H9 (cell line): ENCODE measurements around the gene SOX8. TPM values are rescaled to one million over a fixed set of nuclear protein-coding genes. Genes with fewer than 3 reads are reported as not detected.
A peak's percentile ranks its signal among the peaks of the same experiment; 100 is the strongest.

Source experiments
- DNase-seq: peaks from one replicate; pipeline ENCODE4 v3.0.0-alpha.2; 2017
- H2AFZ ChIP-seq: one replicate; pipeline ENCODE4 v1.6.1; 2013; ENCODE audit warnings: mild to moderate bottlenecking, low read length, control low read depth, moderate library complexity
- H2AK5ac ChIP-seq: 2 replicates; pipeline ENCODE4 v1.6.1; 2013; ENCODE audit warnings: low read length, control low read depth, mixed read lengths; ENCODE audit not compliant: insufficient read length
- H2BK120ac ChIP-seq: one replicate; pipeline ENCODE4 v1.6.1; 2013; ENCODE audit warnings: low read depth, mild to moderate bottlenecking, low read length, control low read depth, inconsistent platforms; ENCODE audit not compliant: poor library complexity, severe bottlenecking
- H2BK12ac ChIP-seq: 2 replicates; pipeline ENCODE4 v1.6.1; 2013; ENCODE audit warnings: low read length, control low read depth, mixed read lengths, low read depth; ENCODE audit not compliant: insufficient read length
- H2BK15ac ChIP-seq: 2 replicates; pipeline ENCODE4 v1.6.1; 2013; ENCODE audit warnings: low read depth, low read length, control low read depth
- H2BK20ac ChIP-seq: one replicate; pipeline ENCODE4 v1.6.1; 2013; ENCODE audit warnings: low read depth, mild to moderate bottlenecking, low read length, control low read depth, inconsistent platforms; ENCODE audit not compliant: poor library complexity, severe bottlenecking
- H2BK5ac ChIP-seq: 2 replicates; pipeline ENCODE4 v1.6.1; 2013; ENCODE audit warnings: low read length, control low read depth, mixed read lengths; ENCODE audit not compliant: insufficient read length
- H3K14ac ChIP-seq: 2 replicates; pipeline ENCODE4 v1.6.1; 2013; ENCODE audit warnings: low read length, control low read depth; ENCODE audit not compliant: insufficient read depth
- H3K18ac ChIP-seq: 2 replicates; pipeline ENCODE4 v1.6.1; 2013; ENCODE audit warnings: low read depth, mild to moderate bottlenecking, mixed read lengths, low read length, control low read depth; ENCODE audit not compliant: insufficient read length
- H3K23ac ChIP-seq: 2 replicates; pipeline ENCODE4 v1.6.1; 2013; ENCODE audit warnings: low read length, control low read depth, mixed read lengths, low read depth; ENCODE audit not compliant: insufficient read length
- H3K23me2 ChIP-seq: 2 replicates; pipeline ENCODE4 v1.6.1; 2013; ENCODE audit warnings: low read depth, mild to moderate bottlenecking, mixed read lengths, low read length, control low read depth; ENCODE audit not compliant: insufficient read length, poor library complexity, severe bottlenecking
- H3K27ac ChIP-seq: 2 replicates; pipeline ENCODE4 v1.5.1; 2013; ENCODE audit warnings: low read length, control low read depth, mixed read lengths, low read depth; ENCODE audit not compliant: insufficient read length
- H3K27me3 ChIP-seq: 2 replicates; pipeline ENCODE4 v1.6.1; 2013; ENCODE audit warnings: low read length, control low read depth, inconsistent platforms; ENCODE audit not compliant: insufficient read depth
- H3K4ac ChIP-seq: 2 replicates; pipeline ENCODE4 v1.6.1; 2013; ENCODE audit warnings: low read depth, mild to moderate bottlenecking, control low read depth, inconsistent platforms, low read length, moderate library complexity
- H3K4me1 ChIP-seq: 2 replicates; pipeline ENCODE4 v1.6.1; 2013; ENCODE audit warnings: low read length, control low read depth, inconsistent platforms; ENCODE audit not compliant: insufficient read depth
- H3K4me2 ChIP-seq: 2 replicates; pipeline ENCODE4 v1.6.1; 2013; ENCODE audit warnings: low read length, control low read depth, mixed read lengths; ENCODE audit not compliant: insufficient read length, insufficient read depth
- H3K56ac ChIP-seq: 2 replicates; pipeline ENCODE4 v1.6.1; 2013; ENCODE audit warnings: low read depth, mild to moderate bottlenecking, mixed read lengths, low read length, control low read depth; ENCODE audit not compliant: insufficient read length
- H3K79me1 ChIP-seq: 2 replicates; pipeline ENCODE4 v1.6.1; 2013; ENCODE audit warnings: low read depth, mild to moderate bottlenecking, moderate library complexity, low read length, control low read depth, inconsistent platforms; ENCODE audit not compliant: insufficient read depth, poor library complexity, severe bottlenecking
- H3K79me2 ChIP-seq: 2 replicates; pipeline ENCODE4 v1.6.1; 2013; ENCODE audit warnings: low read length, control low read depth, inconsistent platforms; ENCODE audit not compliant: insufficient read depth
- H3K9ac ChIP-seq: 2 replicates; pipeline ENCODE4 v1.6.1; 2013; ENCODE audit warnings: low read length, control low read depth, mixed read lengths; ENCODE audit not compliant: insufficient read length; ENCODE audit errors: extremely low read depth
- H3K9me3 ChIP-seq: one replicate; pipeline ENCODE4 v1.6.1; 2013; ENCODE audit warnings: low read depth, low read length, inconsistent platforms; ENCODE audit not compliant: control insufficient read depth
- H3T11ph ChIP-seq: one replicate; pipeline ENCODE4 v1.6.1; 2013; ENCODE audit warnings: mild to moderate bottlenecking, low read length, control low read depth, inconsistent platforms
- H4K20me1 ChIP-seq: one replicate; pipeline ENCODE4 v1.6.1; 2013; ENCODE audit not compliant: control insufficient read depth, insufficient read length, insufficient read depth
- H4K5ac ChIP-seq: 2 replicates; pipeline ENCODE4 v1.6.1; 2013; ENCODE audit warnings: low read depth, mild to moderate bottlenecking, mixed read lengths, low read length, control low read depth; ENCODE audit not compliant: insufficient read length
- H4K8ac ChIP-seq: replicated peaks from 2 replicates; pipeline ENCODE4 v1.6.1; 2013; ENCODE audit warnings: low read length, control low read depth, mixed read lengths, low read depth; ENCODE audit not compliant: insufficient read length
- H4K91ac ChIP-seq: 2 replicates; pipeline ENCODE4 v1.6.1; 2013; ENCODE audit warnings: low read depth, mild to moderate bottlenecking, moderate library complexity, mixed read lengths, low read length, control low read depth; ENCODE audit not compliant: insufficient read length
- H3K27ac Mint-ChIP-seq, 3 experiments: 2 replicates in 2 of 3; 3 replicates in 1 of 3; pipeline ENCODE4 v1.8.0; 2020 to 2021; ENCODE audit warnings: mixed read lengths in 3 of 3, mild to moderate bottlenecking in 1 of 3, moderate library complexity in 1 of 3
- H3K27me3 Mint-ChIP-seq: 2 replicates; pipeline ENCODE4 v1.8.0; 2021; ENCODE audit warnings: low read depth, mild to moderate bottlenecking, moderate library complexity, mixed read lengths
- H3K36me3 Mint-ChIP-seq, 3 experiments: 2 replicates in 2 of 3; 3 replicates in 1 of 3; pipeline ENCODE4 v1.8.0; 2020 to 2021; ENCODE audit warnings: low read depth in 3 of 3, mixed read lengths in 3 of 3; ENCODE audit not compliant: insufficient read depth in 1 of 3
- H3K4me1 Mint-ChIP-seq, 2 experiments: 2 replicates each; pipeline ENCODE4 v1.8.0; 2020; ENCODE audit warnings: mixed read lengths in 2 of 2
- H3K4me3 Mint-ChIP-seq, 2 experiments: 2 replicates in 1 of 2; 3 replicates in 1 of 2; pipeline ENCODE4 v1.8.0; 2020 to 2021; ENCODE audit warnings: mild to moderate bottlenecking in 2 of 2, mixed read lengths in 2 of 2, moderate library complexity in 1 of 2
- H3K9me3 Mint-ChIP-seq, 2 experiments: 2 replicates in 1 of 2; 3 replicates in 1 of 2; pipeline ENCODE4 v1.8.0; 2020; ENCODE audit warnings: mild to moderate bottlenecking in 2 of 2, mixed read lengths in 2 of 2, moderate library complexity in 1 of 2
- WGBS: extraction: QIAGEN DNeasy Blood & Tissue Kit; methylation state at CpG from one replicate; pipeline ENCODE4 v1.1.7; 2013; ENCODE audit warnings: missing lambda C conversion rate, low lambda C conversion rate, mixed read lengths; ENCODE audit not compliant: insufficient read length; ENCODE audit errors: extremely low coverage; 5-methylcytosine and 5-hydroxymethylcytosine counted together
- total RNA-seq: library from RNA; stranded (reverse); gene quantifications from 2 replicates; pipeline ENCODE4 v1.2.1, GENCODE V29; 2021
- TF ChIP-seq, protein P1 (sequence below): fragments of 200-600 bp; sonication (generic); conservative IDR thresholded peaks from 3 replicates; pipeline ENCODE4 v1.8.0; 2021; ENCODE audit warnings: antibody characterized with exemption, mild to moderate bottlenecking

SOX8 gene
- total RNA-seq, 1 experiment from 2014 or later: 8.9 TPM

DNA sequence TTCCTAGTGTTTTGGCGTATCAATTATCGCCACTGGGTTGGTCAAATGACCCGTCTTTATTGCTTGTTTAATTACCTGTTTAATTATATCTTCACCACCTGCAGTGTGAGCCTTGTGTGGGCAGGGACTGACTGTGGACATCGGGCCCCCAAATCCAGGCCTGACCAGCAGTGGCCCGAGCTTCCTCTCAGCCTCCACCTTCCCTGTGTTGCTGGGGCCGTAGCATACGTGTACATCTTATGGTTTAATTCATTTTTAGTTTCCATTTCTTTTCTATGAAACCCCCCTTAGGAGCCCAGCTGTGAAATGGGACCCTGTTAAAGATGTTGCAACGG, 9.6 kb upstream of the SOX8 start:
- H2BK120ac ChIP-seq: no peak overlapping the region
- no peak overlapping the region for H3K4ac ChIP-seq
- H4K8ac ChIP-seq: no peak overlapping the region
- peaks cover 0 to 6% of the 10 kb centered on the region in 2 experiments; a peak in 2 of 5 replicates for H3K9me3 Mint-ChIP-seq
- H3K4me1 ChIP-seq: no peaks in the 10 kb centered on the region
- H2BK20ac ChIP-seq: no peak overlapping the region
- H3K79me2 ChIP-seq: no peaks in the 10 kb centered on the region
- no peak overlapping the region for H4K5ac ChIP-seq
- H3K27ac ChIP-seq: no peak overlapping the region
- no peak overlapping the region for H2BK15ac ChIP-seq
- DNase-seq: no peak
- H3K4me3 Mint-ChIP-seq: peak overlapping the region in 1 of 2 experiments; percentile 66; a peak in 3 of 5 replicates
- H4K91ac ChIP-seq: no peak overlapping the region
- H2AK5ac ChIP-seq: no peak overlapping the region
- no peak overlapping the region for H3K9ac ChIP-seq
- H3T11ph ChIP-seq: no peak overlapping the region
- 0 out of 7 replicates have a peak, but pooled peaks cover 0 to 2% (median 0%) of the 10 kb centered on the region in 3 experiments for H3K36me3 Mint-ChIP-seq
- H2BK12ac ChIP-seq: no peak overlapping the region
- peaks cover 40% of the 10 kb centered on the region for H3K27me3 Mint-ChIP-seq
- peaks cover 12% of the 10 kb centered on the region for H3K23me2 ChIP-seq
- H3K4me1 Mint-ChIP-seq: peaks cover 10 to 11% of the 10 kb centered on the region in 2 experiments
- H3K18ac ChIP-seq: no peak overlapping the region
- no peak overlapping the region for H3K56ac ChIP-seq
- no peak overlapping the region for H3K14ac ChIP-seq
- TF ChIP-seq, protein P1, sequence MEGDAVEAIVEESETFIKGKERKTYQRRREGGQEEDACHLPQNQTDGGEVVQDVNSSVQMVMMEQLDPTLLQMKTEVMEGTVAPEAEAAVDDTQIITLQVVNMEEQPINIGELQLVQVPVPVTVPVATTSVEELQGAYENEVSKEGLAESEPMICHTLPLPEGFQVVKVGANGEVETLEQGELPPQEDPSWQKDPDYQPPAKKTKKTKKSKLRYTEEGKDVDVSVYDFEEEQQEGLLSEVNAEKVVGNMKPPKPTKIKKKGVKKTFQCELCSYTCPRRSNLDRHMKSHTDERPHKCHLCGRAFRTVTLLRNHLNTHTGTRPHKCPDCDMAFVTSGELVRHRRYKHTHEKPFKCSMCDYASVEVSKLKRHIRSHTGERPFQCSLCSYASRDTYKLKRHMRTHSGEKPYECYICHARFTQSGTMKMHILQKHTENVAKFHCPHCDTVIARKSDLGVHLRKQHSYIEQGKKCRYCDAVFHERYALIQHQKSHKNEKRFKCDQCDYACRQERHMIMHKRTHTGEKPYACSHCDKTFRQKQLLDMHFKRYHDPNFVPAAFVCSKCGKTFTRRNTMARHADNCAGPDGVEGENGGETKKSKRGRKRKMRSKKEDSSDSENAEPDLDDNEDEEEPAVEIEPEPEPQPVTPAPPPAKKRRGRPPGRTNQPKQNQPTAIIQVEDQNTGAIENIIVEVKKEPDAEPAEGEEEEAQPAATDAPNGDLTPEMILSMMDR: no peak
- no peaks in the 10 kb centered on the region for H4K20me1 ChIP-seq
- H3K79me1 ChIP-seq: no peaks in the 10 kb centered on the region
- H3K27me3 ChIP-seq: no peaks in the 10 kb centered on the region; the same call in 1 of the 2 replicates
- no peak overlapping the region for H2BK5ac ChIP-seq
- H3K27ac Mint-ChIP-seq: no peak overlapping the region
- H3K4me2 ChIP-seq: no peak overlapping the region
- H3K23ac ChIP-seq: no peak overlapping the region
- WGBS: no CpG with 5 or more reads among the region's 8 CpGs
- H3K9me3 ChIP-seq: no peaks in the 10 kb centered on the region
- H2AFZ ChIP-seq: no peak overlapping the region
